NCI-H510A (cell line): ENCODE data around the gene RNF220.

ENCODE experiments used
- DNase-seq: peaks from one replicate; lab custom pipeline; 2025; lab: John Stamatoyannopoulos, UW

Gene RNF220

GRCh38 chr1:44523593-44524591, 118.8 kb downstream of the RNF220 start:
- DNase-seq: no peak

- no peak for DNase-seq
Observed at GRCh38 chr1:44524655-44525500, 119.8 kb downstream of the RNF220 start.

GRCh38 chr1:44526295-44527073, 121.4 kb downstream of the RNF220 start:
- DNase-seq: no peak

- no peak for DNase-seq
Observed at GRCh38 chr1:44531785-44532566, 126.9 kb downstream of the RNF220 start.

GRCh38 chr1:44532567-44532944, 127.5 kb downstream of the RNF220 start:
- DNase-seq: no peak

- DNase-seq: no peak
Observed at GRCh38 chr1:44534771-44535170, 129.7 kb downstream of the RNF220 start.

- no peak for DNase-seq
Observed at GRCh38 chr1:44536357-44537209, 131.5 kb downstream of the RNF220 start.

- no peak for DNase-seq
Observed at GRCh38 chr1:44537538-44537937, 132.5 kb downstream of the RNF220 start.

- no peak for DNase-seq
Observed at GRCh38 chr1:44537956-44538355, 132.9 kb downstream of the RNF220 start.

- no peak for DNase-seq
Observed at GRCh38 chr1:44539991-44540730, 135.1 kb downstream of the RNF220 start.

GRCh38 chr1:44542420-44543063, 137.5 kb downstream of the RNF220 start:
- no peak for DNase-seq

GRCh38 chr1:44543064-44543744, 138.1 kb downstream of the RNF220 start:
- DNase-seq: no peak

GRCh38 chr1:44543786-44544185, 138.7 kb downstream of the RNF220 start:
- DNase-seq: no peak

GRCh38 chr1:44544960-44545359, 139.9 kb downstream of the RNF220 start:
- no peak for DNase-seq

- no peak for DNase-seq
Observed at GRCh38 chr1:44545961-44546360, 140.9 kb downstream of the RNF220 start.

GRCh38 chr1:44546403-44547053, 141.5 kb downstream of the RNF220 start:
- DNase-seq: no peak

- no peak for DNase-seq
Observed at GRCh38 chr1:44547361-44547760, 142.3 kb downstream of the RNF220 start.

- no peak for DNase-seq
Observed at GRCh38 chr1:44547837-44548236, 142.8 kb downstream of the RNF220 start.
